Inflammatory macrophage (primary cell): ENCODE measurements around the gene LIPA.
A peak's percentile ranks its signal among the peaks of the same experiment; 100 is the strongest.
"Not testable (repeated sequence)": the region's sequence is repeated elsewhere in the genome, so short reads cannot be mapped to it uniquely, and the experiment has no call there.

Experiments
- DNase-seq, 2 donors: peaks; one replicate each; pipeline ENCODE4 v3.0.0-alpha.2; 2020 to 2022
- total RNA-seq, 18 experiments: gene quantifications; one replicate each; lab custom pipeline; 2026; ENCODE audit warnings: mixed read lengths in 6 of 18, inconsistent platforms in 2 of 18; lab: John Stamatoyannopoulos, UW

LIPA gene
- 3,209 to 7,982 (median 5,901) reads per million in 18 experiments for total RNA-seq

DNA sequence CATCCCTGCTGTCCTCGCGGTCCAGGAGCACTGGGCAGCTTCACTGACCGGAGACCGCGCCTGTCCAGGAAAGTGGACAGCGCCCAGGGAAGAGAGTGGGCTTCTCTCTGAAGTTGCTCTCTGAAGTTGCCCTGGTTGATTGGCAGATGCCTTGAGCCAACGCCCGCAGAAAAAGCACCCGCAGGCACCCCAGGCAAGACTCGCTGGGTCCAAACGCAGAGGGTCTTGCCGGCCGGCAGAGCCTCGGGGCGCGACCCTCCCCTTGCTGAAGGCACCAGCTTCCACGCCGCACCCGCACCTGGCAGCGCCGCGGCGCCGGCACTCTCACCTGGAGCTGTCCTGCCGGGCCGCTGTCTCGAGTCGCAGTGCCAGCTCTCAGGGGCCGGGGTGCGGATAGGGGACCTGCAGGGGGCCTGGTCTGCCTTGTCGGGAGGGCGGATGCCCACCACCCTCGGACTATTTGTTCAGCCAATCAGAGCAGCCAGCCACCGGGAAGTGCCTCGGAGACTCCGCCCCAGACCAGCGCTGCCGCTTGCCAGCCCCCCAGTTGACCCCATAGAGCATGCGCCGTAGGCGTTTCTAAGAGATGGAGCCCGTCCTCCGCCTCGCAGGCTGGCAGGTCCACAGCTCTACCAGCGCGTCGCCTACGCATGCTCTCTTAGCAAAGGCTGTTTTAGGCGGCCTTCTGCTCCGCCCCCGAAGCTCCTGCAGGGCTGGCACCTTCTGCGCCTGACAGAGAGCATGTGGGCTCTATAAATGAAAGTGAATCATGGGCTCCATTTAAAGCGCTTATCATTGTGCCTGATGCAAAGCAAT lies at the start of gene LIPA:
Gene LIPA, minus strand, starts transcription at position 367 of the 816 bp plus-strand sequence. CDS start 4,127 bp downstream, outside the sequence.
- DNase-seq, result peak; percentile 99 to 100

DNA sequence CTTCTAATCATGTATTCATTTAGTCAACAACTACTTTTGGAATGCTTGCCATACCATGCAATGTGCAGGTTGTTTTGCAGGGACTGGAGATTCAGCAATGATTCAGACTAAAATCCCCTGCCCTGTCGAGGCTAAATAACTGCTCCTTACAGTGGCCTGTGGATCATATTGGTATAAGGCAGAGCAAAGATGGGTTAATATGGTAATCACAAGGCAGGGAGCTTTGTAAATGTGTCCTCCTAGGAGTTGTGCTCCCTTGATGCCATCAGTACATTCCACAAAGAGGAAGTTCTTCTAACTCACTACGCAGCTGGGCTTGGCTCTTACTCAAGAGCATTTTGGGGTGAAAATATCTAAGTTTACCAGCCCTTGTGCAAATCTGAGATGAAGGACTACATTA lies 49.7 kb upstream of the LIPA start:
- peak; percentile 82 to 87 for DNase-seq

DNA sequence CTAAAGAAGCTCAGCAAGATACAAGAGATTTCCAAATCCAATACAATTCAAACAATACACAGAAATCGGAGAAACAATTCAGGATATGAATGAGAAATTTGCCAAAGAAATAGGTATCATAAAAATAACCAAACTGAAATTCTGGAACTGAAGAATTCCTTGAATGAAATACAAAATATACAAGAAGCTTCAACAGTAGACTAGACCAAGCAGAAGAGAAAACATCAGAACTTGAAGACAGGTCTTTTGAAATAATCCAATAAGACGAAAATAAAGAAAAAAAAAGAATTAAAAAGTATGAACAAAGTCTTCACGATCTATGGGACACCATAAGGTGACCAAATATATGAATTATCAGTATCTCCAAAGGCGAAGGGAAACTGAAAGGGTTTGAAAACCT lies 47.5 kb upstream of the LIPA start:
- DNase-seq, result no peak

DNA sequence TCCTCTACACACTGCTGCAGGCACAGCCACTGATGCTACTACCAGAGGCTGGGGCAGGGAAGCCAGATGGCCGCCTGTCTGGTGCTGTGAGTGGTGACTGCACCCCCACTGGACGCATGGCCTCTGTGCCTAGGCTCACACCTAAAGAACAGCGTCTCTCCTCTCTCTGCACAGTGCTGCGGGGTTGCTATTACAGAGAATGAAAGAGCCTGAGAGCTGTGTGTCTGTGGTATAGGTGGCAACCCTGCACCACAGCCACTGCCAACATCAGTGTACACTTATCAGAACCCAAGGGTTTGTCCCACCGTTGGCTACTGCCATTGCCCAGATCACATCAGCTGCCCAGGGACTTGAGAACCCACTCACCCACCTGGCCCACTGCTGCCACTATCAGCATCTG lies 46.2 kb upstream of the LIPA start:
- no peak for DNase-seq

DNA sequence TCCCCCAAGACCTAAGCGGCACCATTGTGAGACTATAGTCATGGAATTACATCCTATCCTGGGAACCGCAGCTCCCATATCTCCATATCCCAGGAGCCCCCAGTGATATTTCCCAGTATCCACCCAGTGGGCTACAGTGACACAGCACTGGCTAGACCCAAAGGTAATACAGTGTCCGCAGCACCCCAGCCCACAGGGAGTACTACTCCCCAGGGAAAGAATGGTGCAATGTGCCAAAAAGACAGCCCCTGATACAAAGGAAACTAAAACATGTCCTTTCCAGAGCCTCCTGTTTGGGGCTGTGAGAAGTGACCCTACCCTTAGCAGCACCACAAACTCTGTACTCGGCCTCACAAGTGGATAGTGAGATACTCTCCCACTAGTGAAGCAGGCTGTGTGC lies 45.8 kb upstream of the LIPA start:
- no peak for DNase-seq

DNA sequence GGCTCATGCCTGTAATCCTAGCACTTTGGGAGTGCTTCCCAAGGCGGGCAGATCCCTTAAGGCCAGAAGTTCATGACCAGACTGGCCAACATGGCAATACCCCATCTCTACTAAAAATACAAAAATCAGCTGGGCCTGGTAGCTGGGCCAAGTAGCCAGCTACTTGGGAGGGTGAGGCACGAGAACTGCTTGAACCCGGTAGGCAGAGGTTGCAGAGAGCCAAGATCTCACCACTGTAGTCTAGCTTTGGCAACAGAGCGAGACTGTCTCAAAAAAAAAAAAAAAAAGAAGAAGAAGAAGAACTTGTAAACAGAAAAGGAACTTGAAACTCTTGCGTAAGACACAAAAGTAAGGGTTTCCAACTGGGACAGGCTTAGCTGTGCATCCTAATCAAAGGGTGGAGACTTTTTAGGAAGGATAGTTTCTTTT lies 44.7 kb upstream of the LIPA start:
- DNase-seq, result peak; percentile 82 to 88

DNA sequence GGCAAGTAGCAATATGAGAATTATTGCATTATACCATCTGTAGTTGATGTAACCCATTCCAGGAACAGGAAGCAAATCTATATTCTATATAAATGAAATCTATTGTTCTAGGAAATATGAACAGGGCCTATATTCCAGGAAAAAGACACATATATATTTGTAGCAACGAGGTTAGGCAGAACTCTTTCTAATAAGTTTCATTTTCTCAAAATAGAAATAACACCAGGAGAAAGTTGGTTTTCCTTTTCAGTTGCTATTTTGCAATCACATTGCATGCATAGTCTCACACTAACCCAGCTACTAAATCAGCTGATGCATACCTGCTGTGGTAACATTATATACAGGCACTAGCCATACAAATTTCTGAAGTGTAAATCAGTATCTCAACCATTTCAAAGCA lies 44.0 kb upstream of the LIPA start:
- DNase-seq, result peak; percentile 36 to 82

DNA sequence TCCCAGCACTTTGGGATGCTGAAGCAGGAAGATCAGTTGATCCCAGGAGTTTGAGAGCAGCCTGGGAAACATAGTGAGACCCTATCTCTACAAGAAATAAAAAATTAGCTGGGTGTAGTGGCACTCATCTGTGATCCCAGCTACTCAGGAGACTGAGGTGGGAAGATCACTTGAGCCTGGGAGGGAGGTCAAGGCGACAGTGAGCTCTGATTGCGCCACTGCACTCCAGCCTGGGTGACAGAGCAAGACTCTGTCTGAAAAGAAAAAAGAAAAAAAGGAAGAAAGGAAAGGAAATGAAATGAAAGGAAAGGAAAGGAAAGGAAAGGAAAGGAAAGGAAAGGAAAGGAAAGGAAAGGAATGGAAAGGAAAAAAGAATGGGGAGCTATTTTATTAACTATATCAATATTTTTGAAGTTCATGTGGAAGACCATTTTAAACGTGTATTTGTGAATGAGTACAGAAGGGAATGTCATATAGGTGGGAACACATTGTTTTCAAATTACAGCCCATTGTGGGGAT lies 43.2 kb upstream of the LIPA start:
- DNase-seq, result no peak

DNA sequence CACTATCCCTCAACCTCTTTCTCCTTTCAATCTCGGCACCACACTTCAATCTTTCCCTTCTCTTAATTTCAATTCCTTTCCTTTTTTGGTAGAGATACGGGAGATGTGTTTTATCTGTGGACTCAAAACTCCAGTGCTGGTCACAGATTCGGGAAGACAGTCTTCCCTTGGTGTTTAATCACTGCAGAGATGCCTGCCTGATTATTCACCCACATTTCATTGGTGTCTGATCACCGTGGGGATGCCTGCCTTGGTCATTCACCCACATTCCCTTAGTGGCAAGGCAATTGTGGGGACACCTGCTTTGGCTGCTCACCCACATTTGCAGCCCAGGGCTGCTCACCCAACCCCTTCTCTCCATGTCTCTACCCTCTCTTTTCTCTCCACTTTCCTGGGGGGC lies 33.7 kb upstream of the LIPA start:
- DNase-seq, result not testable (repeated sequence)

DNA sequence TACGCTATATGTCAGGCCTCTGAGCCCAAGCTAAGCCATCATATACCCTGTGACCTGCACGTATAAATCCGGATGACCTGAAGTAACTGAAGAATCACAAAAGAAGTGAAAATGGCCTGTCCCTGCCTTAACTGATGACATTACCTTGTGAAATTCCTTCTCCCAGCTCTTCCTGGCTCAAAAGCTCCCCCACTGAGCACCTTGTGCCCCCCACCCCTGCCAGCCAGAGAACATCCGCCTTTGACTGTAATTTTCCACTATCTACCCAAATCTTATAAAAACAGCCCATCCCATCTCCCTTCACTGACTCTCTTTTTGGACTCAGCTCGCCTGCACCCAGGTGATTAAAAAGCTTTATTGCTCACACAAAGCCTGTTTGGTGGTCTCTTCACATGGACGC lies 33.1 kb upstream of the LIPA start:
- DNase-seq, result not testable (repeated sequence)

DNA sequence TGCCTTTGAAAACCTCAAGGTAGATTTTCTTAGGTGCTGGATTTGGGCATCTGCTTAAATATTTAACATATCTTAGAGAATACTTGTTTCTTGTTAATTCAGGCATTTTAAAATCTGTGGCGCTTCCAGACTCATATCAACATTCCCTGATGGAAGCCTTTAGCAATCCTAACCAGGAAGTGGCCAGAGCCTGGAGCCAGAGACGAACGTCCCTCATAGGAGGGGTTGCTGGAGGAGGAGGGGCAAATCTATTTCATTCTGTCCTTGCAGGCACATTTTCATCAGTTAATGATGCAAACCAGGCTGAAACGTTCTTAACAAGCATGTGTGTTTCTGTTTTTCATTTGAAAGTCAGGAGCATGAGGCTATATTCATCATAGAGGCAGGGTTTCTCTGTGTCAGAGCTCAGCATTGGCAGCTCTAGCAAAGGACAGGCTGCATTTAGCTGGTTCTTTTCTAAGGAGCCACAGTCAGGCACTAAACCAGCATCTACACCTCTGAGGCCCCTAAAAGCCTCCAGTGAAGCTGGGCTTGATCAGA lies 32.4 kb upstream of the LIPA start:
- no peak for DNase-seq

DNA sequence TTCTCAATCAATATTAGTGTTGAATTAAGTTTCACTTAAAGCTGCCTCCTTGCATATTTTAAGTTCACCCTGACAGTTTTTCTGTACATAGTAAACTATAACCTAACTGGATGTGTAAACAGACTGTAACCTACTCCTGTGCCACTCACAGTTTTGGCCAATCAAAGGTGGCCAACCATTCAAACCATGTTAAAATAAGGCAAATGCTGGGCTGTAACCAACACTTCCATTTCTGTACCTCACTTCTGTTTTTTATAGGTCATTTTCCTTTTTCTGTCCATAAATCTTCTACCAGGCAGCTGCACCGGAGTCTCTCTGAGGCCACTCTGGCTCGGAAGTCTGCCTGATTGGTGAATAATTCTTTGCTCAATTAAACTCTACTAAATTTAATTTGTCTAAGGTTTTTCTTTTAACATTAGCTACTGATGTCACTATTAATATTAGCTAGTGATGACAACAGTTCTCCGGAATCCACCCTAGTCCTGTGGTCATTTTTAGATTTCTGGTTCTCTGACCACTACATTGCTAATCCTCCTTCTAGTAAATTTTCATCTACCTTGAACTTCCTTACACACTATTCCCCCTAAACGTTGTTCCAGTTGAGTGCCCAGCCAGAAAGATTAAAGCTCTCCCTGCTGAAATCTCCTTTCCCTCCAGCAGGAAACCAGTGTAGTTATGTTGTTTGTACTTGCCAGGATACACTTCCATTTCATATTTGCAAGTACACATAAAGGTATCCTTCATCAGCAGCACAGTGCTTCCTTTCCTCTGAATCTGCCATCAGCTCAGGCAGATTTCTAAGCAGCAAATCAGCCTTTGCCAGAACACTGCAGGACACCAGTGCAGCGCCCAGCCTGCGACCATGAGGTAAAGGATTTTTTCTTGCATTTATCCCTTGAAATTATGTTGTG lies 31.7 kb upstream of the LIPA start:
- DNase-seq, result no peak

DNA sequence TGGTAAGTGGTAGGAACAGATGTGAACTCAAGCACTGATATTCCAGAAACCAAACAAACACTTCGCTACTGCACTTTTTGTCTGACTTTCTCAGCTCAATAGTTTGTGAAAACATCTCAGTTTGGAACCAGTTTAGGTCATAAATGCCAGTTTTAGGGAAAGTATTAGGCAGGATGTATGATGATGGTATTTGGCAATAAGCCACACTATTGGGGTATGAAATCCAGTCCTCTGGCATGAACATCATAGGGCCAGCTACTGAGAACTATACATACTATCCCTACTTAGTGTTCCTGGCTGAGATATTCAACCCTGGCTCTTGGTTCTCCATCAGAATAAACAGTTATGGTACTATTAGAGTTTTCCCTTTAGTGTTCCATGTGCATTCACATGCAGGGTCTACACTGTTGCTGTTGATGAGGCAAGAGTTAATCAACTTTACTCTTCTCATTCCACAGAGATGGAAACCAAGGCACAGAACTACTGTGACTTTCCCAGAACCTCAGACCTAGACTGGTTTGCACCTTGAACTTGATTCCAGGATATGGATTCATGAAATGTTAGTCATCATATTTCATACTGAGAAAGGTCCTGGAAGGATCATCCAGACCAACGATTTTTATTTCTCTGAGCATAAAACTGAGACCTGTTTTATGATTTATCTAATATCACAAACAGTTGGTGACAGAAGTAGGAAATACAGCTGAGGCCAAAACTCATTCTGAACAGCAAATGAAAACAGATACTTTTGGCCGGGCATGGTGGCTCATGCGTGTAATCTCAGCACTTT lies 30.2 kb upstream of the LIPA start:
- DNase-seq, result no peak

DNA sequence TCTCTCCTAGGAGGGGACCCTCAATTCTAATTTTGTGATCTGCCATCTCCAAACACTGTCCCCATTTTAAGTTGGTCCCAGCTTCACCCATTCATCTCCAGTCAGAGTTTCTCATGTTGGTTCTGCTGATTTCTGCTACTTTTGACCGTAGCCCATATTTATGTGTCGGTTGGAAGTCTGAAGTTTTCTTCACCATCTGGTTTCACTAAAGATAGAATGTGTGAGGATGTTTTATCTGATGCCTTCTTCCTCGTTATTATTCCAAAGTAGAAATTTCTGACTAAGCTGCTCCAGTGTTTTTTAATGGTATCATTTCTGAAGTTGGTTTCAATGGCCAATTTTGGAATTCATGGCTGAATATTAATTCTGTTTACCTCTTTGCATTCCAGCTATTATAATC lies 28.9 kb upstream of the LIPA start:
- no peak for DNase-seq

DNA sequence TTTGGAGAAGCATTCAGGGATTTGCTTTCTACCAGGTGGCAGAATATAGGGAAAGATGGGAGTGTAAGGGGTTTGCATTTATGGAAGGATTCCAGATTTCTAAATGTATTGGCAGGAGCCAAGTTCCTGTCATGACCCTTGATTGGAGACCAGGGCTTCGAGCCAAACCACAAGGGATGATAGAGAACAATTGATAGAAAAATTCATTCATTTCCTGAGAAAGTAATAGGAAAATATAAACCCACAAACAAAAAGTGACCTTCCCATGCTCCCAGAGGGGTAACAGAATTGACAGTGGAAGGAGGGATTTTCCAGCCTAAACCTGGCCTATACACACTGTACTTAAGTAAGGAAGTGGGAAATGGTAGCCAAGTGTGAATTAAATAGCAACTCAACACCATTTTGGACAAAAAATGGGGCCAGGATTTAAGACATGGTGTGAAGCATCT lies 27.9 kb upstream of the LIPA start:
- DNase-seq, result no peak

DNA sequence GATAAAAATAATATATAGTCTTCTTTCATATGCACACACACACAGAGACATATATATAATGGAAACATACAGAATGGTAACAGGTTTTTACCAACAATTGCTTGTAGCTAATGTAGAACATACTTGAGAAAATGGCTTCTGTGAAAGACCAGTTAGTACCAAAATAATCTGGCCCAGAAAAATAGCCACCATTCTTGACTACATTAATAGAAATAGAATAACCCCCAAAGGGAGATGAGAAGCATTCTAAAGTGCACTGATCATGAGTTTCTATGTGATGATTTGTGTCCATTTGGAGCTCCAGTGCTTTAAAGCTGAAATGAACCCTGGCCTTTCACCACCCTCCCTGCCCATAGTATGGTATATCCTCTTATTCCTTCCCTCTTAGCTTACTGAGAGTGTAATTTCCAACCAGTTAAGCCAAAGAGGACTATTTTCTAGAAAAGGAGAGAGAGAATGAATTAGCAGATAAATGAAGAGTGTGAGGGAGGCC lies 27.4 kb upstream of the LIPA start:
- no peak for DNase-seq

DNA sequence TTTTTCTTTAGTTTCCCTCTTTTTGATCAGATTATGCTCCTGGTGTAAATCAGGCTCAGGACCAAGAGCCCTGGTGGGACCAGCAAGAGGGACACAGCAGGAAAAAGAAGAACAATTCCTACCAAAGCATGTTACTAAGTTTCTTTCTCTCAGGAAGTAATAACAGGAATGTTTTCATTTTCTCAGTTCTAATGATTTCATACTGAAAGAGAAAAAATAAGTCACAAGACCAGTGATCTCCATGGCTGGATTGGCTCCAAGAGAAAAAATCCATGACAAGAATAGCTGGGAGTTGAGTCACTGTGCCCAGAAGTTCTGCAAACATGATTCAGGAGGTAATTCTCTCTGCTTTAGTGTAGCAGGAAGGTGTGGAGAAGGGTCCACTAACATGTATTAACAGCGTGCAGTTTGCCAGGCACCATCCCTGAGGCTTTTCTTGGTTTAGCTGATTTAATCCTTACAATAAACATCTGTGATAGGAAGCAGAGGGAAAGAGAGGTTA lies 26.5 kb upstream of the LIPA start:
- peak; percentile 41 to 51 for DNase-seq

DNA sequence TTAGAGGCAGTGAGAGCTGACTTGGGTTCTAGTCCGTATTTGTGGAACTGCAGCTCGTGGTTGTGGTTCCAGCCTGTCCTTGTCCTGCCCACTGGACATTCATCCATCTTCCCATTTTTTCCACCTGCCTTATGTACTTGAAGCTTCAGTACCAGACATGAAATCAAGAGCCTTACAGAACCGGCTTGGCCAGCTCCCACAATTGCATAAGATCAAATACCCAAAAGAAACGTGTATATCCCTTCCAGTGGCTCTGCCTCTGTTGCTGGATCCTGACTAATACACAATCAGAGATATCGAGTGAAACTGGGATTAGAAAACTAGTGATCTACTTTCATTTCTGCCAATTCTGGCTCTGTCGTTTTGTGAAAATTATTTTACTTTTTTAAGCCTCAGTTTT lies 23.8 kb upstream of the LIPA start:
- DNase-seq, result no peak

DNA sequence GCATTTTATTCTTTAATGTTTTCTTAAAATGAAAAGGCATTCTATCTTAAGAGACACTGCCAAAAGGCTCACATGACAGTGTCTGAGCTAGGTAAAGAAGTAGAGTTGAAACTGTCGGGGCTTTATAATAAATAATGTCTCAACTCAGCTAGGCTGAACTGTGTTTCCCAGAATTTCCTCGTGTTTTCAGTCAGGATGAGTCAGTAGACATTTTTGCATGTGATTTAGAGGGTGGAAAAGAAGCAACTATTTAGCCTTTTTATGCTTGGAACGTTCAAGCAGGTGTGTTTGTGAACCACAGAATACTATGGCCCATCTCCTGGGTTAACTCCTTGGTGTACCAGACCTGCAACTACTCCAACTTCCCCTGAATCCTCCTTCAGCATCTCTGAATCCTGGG lies 23.4 kb upstream of the LIPA start:
- DNase-seq, result no peak

DNA sequence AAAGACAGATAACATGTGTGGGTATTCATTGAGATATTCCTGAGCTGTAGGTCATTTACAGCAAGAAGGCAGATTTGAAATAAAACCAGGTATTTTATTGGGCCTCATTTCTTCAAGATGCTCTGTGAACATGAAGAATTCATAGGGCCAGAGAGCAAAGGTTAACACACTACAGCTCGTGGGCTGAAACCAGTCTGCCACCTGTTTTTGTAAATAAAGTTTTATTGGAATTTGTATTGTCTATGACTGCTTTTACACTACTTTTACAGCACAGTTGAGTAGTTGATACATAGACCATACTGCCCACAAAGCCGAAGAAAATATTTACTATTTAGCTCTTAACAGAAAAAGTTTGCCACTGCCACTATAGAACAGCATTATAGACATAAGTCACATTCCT lies 22.1 kb upstream of the LIPA start:
- no peak for DNase-seq

DNA sequence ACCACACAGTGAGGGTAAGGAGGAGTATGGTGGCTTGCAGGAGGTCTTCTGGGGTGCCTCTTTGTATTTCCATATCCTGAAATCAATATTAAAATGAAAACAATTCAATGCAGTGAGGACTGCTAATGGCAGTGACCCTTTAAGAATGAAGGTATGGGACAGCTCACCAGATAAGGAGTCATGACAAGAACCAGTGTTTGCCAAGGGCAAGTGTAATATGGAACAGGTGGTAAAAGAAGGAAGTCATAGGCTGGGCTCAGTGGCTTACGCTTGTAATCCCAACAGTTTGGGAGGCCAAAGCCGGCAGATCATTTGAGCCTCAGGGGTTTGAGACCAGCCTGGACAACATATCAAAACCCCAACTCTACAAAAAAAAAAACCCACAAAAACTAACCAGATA lies 20.0 kb upstream of the LIPA start:
- no peak for DNase-seq

DNA sequence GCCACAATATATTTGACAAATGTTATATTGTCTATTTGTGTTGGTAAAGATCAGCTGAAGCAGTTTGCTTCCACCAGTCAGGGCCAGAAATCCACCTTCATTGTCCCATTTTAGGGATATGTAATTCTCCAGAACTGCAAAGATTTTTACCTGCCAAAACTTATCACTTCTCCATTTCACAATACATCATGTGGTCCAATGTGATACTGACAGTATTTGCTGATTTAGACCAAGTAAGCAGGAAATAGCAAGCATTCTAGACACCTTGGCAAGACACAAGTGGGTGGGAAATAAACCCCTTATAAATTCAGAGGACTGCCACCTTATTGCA lies 18.5 kb upstream of the LIPA start:
- DNase-seq, result no peak
